Measurements from ENCODE around the gene POLA2. TPM values are rescaled to one million over a fixed set of nuclear protein-coding genes. Genes with fewer than 3 reads are reported as not detected.

The POLA2 gene
- total and polyA plus RNA-seq, 9 of the 15 experiments (the other 6 are each of a cell fraction or from before 2014, with no cell fraction given), result 2.7 to 134 (median 44.4) TPM

GRCh38 chr11:65225279-65226102 is 36.3 kb upstream of the POLA2 start (continued):
- TF ChIP-seq JUN (IDR thresholded peaks at IDR 0.05; ENCODE audit: borderline replicate concordance, low read depth, low read length), result no peak
- no peak for TF ChIP-seq JUN (CRISPR knock-in tag; IDR thresholded peaks at IDR 0.05; ENCODE audit: borderline replicate concordance)
- 0 out of 2 replicates have a peak, but pooled peaks have one; percentile 36 for TF ChIP-seq ATF3 (IDR thresholded peaks at IDR 0.05)
- TF ChIP-seq ATF3 (CRISPR knock-in tag; conservative IDR thresholded peaks at IDR 0.05), result no peak
- TF ChIP-seq MYNN (IDR thresholded peaks at IDR 0.05), result 0 out of 2 replicates have a peak, but pooled peaks have one; percentile 6
- no peak for TF ChIP-seq MYNN (CRISPR knock-in tag; IDR thresholded peaks at IDR 0.05)
- no peak for TF ChIP-seq MAFF (IDR thresholded peaks at IDR 0.05; ENCODE audit: low read length)
- TF ChIP-seq GABPA (tag; conservative IDR thresholded peaks at IDR 0.05; ENCODE audit: low read depth), result peak; percentile 19; the same call in 1 of the 2 replicates
- TF ChIP-seq ZNF586 (CRISPR knock-in tag; conservative IDR thresholded peaks at IDR 0.05), result no peak
- TF ChIP-seq NR2C2 (CRISPR knock-in tag; IDR thresholded peaks at IDR 0.05), result no peak
- TF ChIP-seq NR2C2 (tag; IDR thresholded peaks at IDR 0.05), result peak; percentile 60
- TF ChIP-seq, protein P1, sequence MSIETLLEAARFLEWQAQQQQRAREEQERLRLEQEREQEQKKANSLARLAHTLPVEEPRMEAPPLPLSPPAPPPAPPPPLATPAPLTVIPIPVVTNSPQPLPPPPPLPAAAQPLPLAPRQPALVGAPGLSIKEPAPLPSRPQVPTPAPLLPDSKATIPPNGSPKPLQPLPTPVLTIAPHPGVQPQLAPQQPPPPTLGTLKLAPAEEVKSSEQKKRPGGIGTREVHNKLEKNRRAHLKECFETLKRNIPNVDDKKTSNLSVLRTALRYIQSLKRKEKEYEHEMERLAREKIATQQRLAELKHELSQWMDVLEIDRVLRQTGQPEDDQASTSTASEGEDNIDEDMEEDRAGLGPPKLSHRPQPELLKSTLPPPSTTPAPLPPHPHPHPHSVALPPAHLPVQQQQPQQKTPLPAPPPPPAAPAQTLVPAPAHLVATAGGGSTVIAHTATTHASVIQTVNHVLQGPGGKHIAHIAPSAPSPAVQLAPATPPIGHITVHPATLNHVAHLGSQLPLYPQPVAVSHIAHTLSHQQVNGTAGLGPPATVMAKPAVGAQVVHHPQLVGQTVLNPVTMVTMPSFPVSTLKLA (conservative IDR thresholded peaks at IDR 0.05), result peak in 1 of 2 experiments; percentile 55; a peak in 2 of 4 replicates
- TF ChIP-seq NFE2 (IDR thresholded peaks at IDR 0.05; ENCODE audit: low read depth), result peak; percentile 59
- peak; percentile 65; the same call in 1 of the 2 replicates for TF ChIP-seq LCOR (CRISPR knock-in tag; IDR thresholded peaks at IDR 0.05)
- TF ChIP-seq, protein P2, sequence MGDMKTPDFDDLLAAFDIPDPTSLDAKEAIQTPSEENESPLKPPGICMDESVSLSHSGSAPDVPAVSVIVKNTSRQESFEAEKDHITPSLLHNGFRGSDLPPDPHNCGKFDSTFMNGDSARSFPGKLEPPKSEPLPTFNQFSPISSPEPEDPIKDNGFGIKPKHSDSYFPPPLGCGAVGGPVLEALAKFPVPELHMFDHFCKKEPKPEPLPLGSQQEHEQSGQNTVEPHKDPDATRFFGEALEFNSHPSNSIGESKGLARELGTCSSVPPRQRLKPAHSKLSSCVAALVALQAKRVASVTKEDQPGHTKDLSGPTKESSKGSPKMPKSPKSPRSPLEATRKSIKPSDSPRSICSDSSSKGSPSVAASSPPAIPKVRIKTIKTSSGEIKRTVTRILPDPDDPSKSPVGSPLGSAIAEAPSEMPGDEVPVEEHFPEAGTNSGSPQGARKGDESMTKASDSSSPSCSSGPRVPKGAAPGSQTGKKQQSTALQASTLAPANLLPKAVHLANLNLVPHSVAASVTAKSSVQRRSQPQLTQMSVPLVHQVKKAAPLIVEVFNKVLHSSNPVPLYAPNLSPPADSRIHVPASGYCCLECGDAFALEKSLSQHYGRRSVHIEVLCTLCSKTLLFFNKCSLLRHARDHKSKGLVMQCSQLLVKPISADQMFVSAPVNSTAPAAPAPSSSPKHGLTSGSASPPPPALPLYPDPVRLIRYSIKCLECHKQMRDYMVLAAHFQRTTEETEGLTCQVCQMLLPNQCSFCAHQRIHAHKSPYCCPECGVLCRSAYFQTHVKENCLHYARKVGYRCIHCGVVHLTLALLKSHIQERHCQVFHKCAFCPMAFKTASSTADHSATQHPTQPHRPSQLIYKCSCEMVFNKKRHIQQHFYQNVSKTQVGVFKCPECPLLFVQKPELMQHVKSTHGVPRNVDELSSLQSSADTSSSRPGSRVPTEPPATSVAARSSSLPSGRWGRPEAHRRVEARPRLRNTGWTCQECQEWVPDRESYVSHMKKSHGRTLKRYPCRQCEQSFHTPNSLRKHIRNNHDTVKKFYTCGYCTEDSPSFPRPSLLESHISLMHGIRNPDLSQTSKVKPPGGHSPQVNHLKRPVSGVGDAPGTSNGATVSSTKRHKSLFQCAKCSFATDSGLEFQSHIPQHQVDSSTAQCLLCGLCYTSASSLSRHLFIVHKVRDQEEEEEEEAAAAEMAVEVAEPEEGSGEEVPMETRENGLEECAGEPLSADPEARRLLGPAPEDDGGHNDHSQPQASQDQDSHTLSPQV (IDR thresholded peaks at IDR 0.05), result peak; percentile 73
- peak; percentile 16; the same call in 1 of the 2 replicates for TF ChIP-seq MAX (CRISPR knock-in tag; IDR thresholded peaks at IDR 0.05)
- TF ChIP-seq TCF3 (CRISPR knock-in tag; IDR thresholded peaks at IDR 0.05), result 0 out of 2 replicates have a peak, but pooled peaks have one; percentile 14
- TF ChIP-seq NRF1 (conservative IDR thresholded peaks at IDR 0.05 in 1 of 2, IDR thresholded peaks at IDR 0.05 in 1 of 2), result peak; percentile 50 to 61
- TF ChIP-seq THAP7 (CRISPR knock-in tag; IDR thresholded peaks at IDR 0.05), result no peak
